Endometrial microvascular endothelial cells (primary cell): ENCODE results near the gene DNAJB4. TPM values are rescaled to one million over a fixed set of nuclear protein-coding genes. Genes with fewer than 3 reads are reported as not detected.

Experiments
- in situ Hi-C: cut with HindIII; loops from 2 replicates; pipeline ENCODE4 v1.10.0; 2017; ENCODE audit warnings: low sequenced_read_pairs, low pct_unique_long_range_greater_than_20kb; ENCODE audit errors: inconsistent ontology term
- total RNA-seq: library from RNA; depleted of rRNA; stranded (reverse); fragments of >200 nt; gene quantifications from one replicate; pipeline ENCODE4 v1.2.3, GENCODE V29; 2015; ENCODE audit errors: inconsistent ontology term

DNAJB4 gene
- total RNA-seq, 1 donor from 2014 or later, result 55.0 TPM

- in situ Hi-C loops, result no loop called here
Observed at GRCh38 chr1:78032996-78033796, 28.5 kb downstream of the DNAJB4 start.

- in situ Hi-C loops, result no loop called here
Observed at GRCh38 chr1:78033797-78034172, 29.0 kb downstream of the DNAJB4 start.

- in situ Hi-C loops, result no loop called here
Observed at GRCh38 chr1:78035121-78035520, 30.4 kb downstream of the DNAJB4 start.

GRCh38 chr1:78036450-78036849 lies 31.7 kb downstream of the DNAJB4 start:
- in situ Hi-C loops, result no loop called here

- in situ Hi-C loops, result no loop called here
Observed at GRCh38 chr1:78038071-78038470, 33.3 kb downstream of the DNAJB4 start.

GRCh38 chr1:78038491-78038939 lies 33.8 kb downstream of the DNAJB4 start:
- in situ Hi-C loops, result no loop called here

- in situ Hi-C loops, result no loop called here
Observed at GRCh38 chr1:78040484-78041089, 35.8 kb downstream of the DNAJB4 start.

- in situ Hi-C loops, result no loop called here
Observed at GRCh38 chr1:78043436-78043835, 38.7 kb downstream of the DNAJB4 start.

- in situ Hi-C loops, result no loop called here
Observed at GRCh38 chr1:78044796-78045562, 40.2 kb downstream of the DNAJB4 start.

- in situ Hi-C loops, result no loop called here
Observed at GRCh38 chr1:78045563-78045925, 40.8 kb downstream of the DNAJB4 start.

- in situ Hi-C loops, result no loop called here
Observed at GRCh38 chr1:78045926-78046778, 41.4 kb downstream of the DNAJB4 start, which contains the start of gene GIPC2. GIPC2 (plus strand) TSS chr1:78045966; CDS start chr1:78046095, 129 bp downstream.

GRCh38 chr1:78047106-78047505 lies 42.4 kb downstream of the DNAJB4 start:
- in situ Hi-C loops, result no loop called here

- in situ Hi-C loops, result no loop called here
Observed at GRCh38 chr1:78047631-78048030, 42.9 kb downstream of the DNAJB4 start.

GRCh38 chr1:78048446-78048845 lies 43.7 kb downstream of the DNAJB4 start:
- in situ Hi-C loops, result no loop called here

- in situ Hi-C loops, result no loop called here
Observed at GRCh38 chr1:78049396-78049795, 44.7 kb downstream of the DNAJB4 start.

GRCh38 chr1:78051005-78051404 lies 46.3 kb downstream of the DNAJB4 start:
- in situ Hi-C loops, result no loop called here

- in situ Hi-C loops, result no loop called here
Observed at GRCh38 chr1:78052685-78053405, 48.1 kb downstream of the DNAJB4 start.

- in situ Hi-C loops, result no loop called here
Observed at GRCh38 chr1:78053498-78053897, 48.8 kb downstream of the DNAJB4 start.
